Measurements from ENCODE around the gene BDKRB1. TPM values are rescaled to one million over a fixed set of nuclear protein-coding genes. Genes with fewer than 3 reads are reported as not detected.

BDKRB1 gene
- total RNA-seq, 1 donor from 2014 or later, result not detected

GRCh38 chr14:96279564-96279963 lies 23.6 kb downstream of the BDKRB1 start:
- DNase-seq (ENCODE audit: low read depth in 2 of 2), result no peak

GRCh38 chr14:96280104-96280503 lies 24.1 kb downstream of the BDKRB1 start:
- DNase-seq (ENCODE audit: low read depth in 2 of 2), result no peak

GRCh38 chr14:96281486-96281885 lies 25.5 kb downstream of the BDKRB1 start:
- no peak for DNase-seq (ENCODE audit: low read depth in 2 of 2)

- no peak for DNase-seq (ENCODE audit: low read depth in 2 of 2)
Observed at GRCh38 chr14:96284008-96284407, 28.0 kb downstream of the BDKRB1 start.

- no peak for DNase-seq (ENCODE audit: low read depth in 2 of 2)
Observed at GRCh38 chr14:96284430-96284829, 28.4 kb downstream of the BDKRB1 start.

- DNase-seq (ENCODE audit: low read depth in 2 of 2), result no peak
Observed at GRCh38 chr14:96285667-96286066, 29.7 kb downstream of the BDKRB1 start.

- DNase-seq (ENCODE audit: low read depth in 2 of 2), result no peak
Observed at GRCh38 chr14:96286251-96286650, 30.2 kb downstream of the BDKRB1 start.

GRCh38 chr14:96287856-96288255 lies 31.8 kb downstream of the BDKRB1 start:
- no peak for DNase-seq (ENCODE audit: low read depth in 2 of 2)

- DNase-seq (ENCODE audit: low read depth in 2 of 2), result no peak
Observed at GRCh38 chr14:96294246-96294645, 38.2 kb downstream of the BDKRB1 start.

GRCh38 chr14:96297000-96297399 lies 41.0 kb downstream of the BDKRB1 start:
- peak; percentile 14 to 28 for DNase-seq (ENCODE audit: low read depth in 2 of 2)

GRCh38 chr14:96297997-96298515 lies 42.0 kb downstream of the BDKRB1 start:
- DNase-seq (ENCODE audit: low read depth in 2 of 2), result no peak

GRCh38 chr14:96299441-96299840 lies 43.4 kb downstream of the BDKRB1 start:
- DNase-seq (ENCODE audit: low read depth in 2 of 2), result peak; percentile 40 to 79

- DNase-seq (ENCODE audit: low read depth in 2 of 2), result no peak
Observed at GRCh38 chr14:96303981-96304380, 48.0 kb downstream of the BDKRB1 start.

- DNase-seq (ENCODE audit: low read depth in 2 of 2), result peak in 1 of 2 donors; percentile 6
Observed at GRCh38 chr14:96304956-96305355, 48.9 kb downstream of the BDKRB1 start.

- DNase-seq (ENCODE audit: low read depth in 2 of 2), result no peak
Observed at GRCh38 chr14:96307434-96307833, 51.4 kb downstream of the BDKRB1 start.

- no peak for DNase-seq (ENCODE audit: low read depth in 2 of 2)
Observed at GRCh38 chr14:96309133-96309895, 53.3 kb downstream of the BDKRB1 start.

GRCh38 chr14:96309896-96310330 lies 53.9 kb downstream of the BDKRB1 start:
- DNase-seq (ENCODE audit: low read depth in 2 of 2), result peak in 1 of 2 donors; percentile 13

- no peak for DNase-seq (ENCODE audit: low read depth in 2 of 2)
Observed at GRCh38 chr14:96310906-96311305, 54.9 kb downstream of the BDKRB1 start.

Other genes with a start within 250 kb of the BDKRB1 start
- 3.5 and 5.2 TPM in 2 replicates for gene C14orf132, start 216.8 kb upstream of the BDKRB1 start, total RNA-seq
- gene BDKRB2, start 51.4 kb upstream of the BDKRB1 start, total RNA-seq, result under 0.01 and 0.26 TPM in 2 replicates
- 15.5 and 19.2 TPM in 2 replicates for gene ATG2B, start 107.1 kb downstream of the BDKRB1 start, total RNA-seq
- 21.6 and 23.3 TPM in 2 replicates for gene GSKIP, start 107.3 kb downstream of the BDKRB1 start, total RNA-seq
- gene AK7, start 135.9 kb downstream of the BDKRB1 start, total RNA-seq, result 0.64 and 1.0 TPM in 2 replicates
- gene PAPOLA, start 246.2 kb downstream of the BDKRB1 start, total RNA-seq, result 79.2 and 100 TPM in 2 replicates